Subcutaneous abdominal adipose tissue (tissue), 5 donors: ENCODE results near the gene LAMA4.

Experiments
- H3K27ac ChIP-seq: one replicate; pipeline ENCODE4 v1.7.0; 2013; ENCODE audit warnings: low read depth, mild to moderate bottlenecking, inconsistent platforms, low read length, moderate library complexity
- H3K27me3 ChIP-seq, 5 donors: one replicate each; pipeline ENCODE4 v1.7.0; 2013; ENCODE audit warnings: low read length in 5 of 5, inconsistent platforms in 1 of 5; ENCODE audit not compliant: control insufficient read depth in 5 of 5, insufficient read depth in 4 of 5
- H3K36me3 ChIP-seq, 5 donors: one replicate each; pipeline ENCODE4 v1.7.0; 2013; ENCODE audit warnings: low read length in 5 of 5; ENCODE audit not compliant: control insufficient read depth in 5 of 5, insufficient read depth in 5 of 5
- H3K4me1 ChIP-seq, 5 donors: one replicate each; pipeline ENCODE4 v1.7.0; 2013; ENCODE audit warnings: low read length in 5 of 5, mild to moderate bottlenecking in 3 of 5, moderate library complexity in 1 of 5; ENCODE audit not compliant: control insufficient read depth in 5 of 5, insufficient read depth in 5 of 5
- H3K4me3 ChIP-seq, 5 donors: one replicate each; pipeline ENCODE4 v1.7.0; 2013; ENCODE audit warnings: low read length in 5 of 5, low read depth in 1 of 5
- H3K9ac ChIP-seq, 5 donors: one replicate each; pipeline ENCODE4 v1.7.0; 2013; ENCODE audit warnings: low read length in 5 of 5, mild to moderate bottlenecking in 4 of 5, moderate library complexity in 3 of 5
- H3K9me3 ChIP-seq, 5 donors: one replicate each; pipeline ENCODE4 v1.7.0; 2013; ENCODE audit warnings: low read length in 5 of 5; ENCODE audit not compliant: control insufficient read depth in 5 of 5
- donor health status: healthy.
- donor health status: healthy.
- donor health status: healthy.
- donor health status: healthy.
- donor health status: healthy.

LAMA4 gene

DNA sequence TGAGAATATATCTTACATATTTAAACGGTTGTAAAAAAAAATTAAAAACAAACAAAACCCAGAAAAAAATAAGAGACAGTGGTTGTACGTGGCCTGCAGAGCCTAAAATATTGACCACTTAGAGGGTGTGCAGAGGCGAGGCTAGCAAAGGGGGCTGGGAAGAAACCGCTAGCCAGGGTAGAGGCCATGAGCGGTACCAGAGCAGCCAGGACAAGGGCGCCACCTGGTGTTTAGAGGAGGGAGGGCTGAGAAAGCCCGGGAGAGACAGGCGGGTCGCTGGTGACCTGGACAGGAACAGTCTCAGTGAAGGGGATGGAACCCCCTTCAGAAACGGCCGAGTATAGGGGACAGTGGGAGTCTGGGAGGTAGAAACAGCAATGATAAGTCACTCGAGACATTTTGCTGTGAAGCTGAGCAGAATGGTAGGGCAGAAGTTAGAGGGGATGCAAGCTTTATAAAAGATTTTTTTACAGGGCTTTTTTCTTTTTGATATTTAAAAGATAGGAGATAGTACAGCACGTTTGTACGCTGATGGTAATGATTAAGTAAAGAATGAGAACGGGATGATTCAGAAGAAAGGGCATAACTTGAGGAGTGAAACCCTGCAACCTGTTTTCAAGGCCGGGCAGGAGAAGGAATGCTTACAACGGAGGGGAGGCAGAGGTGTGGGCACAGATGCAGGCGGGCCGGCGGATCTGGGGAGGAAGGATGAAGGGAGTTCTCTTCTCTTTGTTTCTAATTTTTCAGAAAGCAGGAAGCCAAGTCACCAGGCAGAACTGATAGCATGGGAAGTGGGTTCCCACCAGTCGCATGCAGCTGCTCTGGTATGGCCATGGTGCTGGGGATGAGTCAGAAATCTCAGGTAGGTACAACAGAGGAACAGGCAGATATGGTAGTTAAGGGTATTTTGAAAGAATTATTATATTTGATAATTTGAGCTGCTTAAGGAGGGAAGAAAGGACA, 90.8 kb downstream of the LAMA4 start:
- Histone ChIP-seq H3K27ac (peak overlapping the region; percentile 1), H3K36me3 (peaks cover 68 to 96% (median 90%) of the 10 kb centered on the region in 5 donors), H3K4me3 (no peak overlapping the region), H3K9me3 (no peaks in the 10 kb centered on the region), H3K9ac (no peak overlapping the region), H3K27me3 (no peaks in the 10 kb centered on the region), H3K4me1 (no peaks in the 10 kb centered on the region)

- Histone ChIP-seq H3K9ac (peak overlapping the region in 1 of 5 donors; percentile 17), H3K27ac (peak overlapping the region; percentile 75), H3K27me3 (no peaks in the 10 kb centered on the region), H3K36me3 (peaks cover 69 to 96% (median 90%) of the 10 kb centered on the region in 5 donors), H3K4me1 (peaks cover 0 to 10% (median 0%) of the 10 kb centered on the region in 5 donors), H3K9me3 (no peaks in the 10 kb centered on the region), H3K4me3 (no peak overlapping the region)
Measured at GRCh38 chr6:112160745-112161144, 93.6 kb downstream of the LAMA4 start.

DNA sequence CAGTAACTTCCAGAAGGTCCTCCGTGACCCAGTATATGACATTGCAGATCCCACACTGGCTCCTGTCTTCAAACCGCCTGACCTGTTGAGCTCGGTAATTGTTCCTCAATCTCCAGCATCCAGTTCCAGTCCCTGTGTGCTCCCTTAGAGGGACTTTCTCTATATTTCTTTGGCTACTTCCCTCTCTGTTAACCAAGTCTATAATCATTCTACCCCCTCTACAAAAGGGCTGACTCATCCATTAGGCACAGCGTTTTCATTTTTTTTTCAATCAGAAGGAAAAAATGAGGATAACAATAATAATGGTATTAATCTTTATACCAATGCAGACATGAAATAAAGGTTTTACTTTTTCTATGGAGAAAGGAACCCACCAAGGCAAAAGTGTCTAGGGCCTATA, 97.7 kb downstream of the LAMA4 start:
- no peaks in the 10 kb centered on the region for H3K27me3 ChIP-seq
- H3K9me3 ChIP-seq, result no peaks in the 10 kb centered on the region
- H3K36me3 ChIP-seq, result peaks cover 79 to 95% (median 82%) of the 10 kb centered on the region in 5 donors
- peaks cover 0 to 13% (median 3%) of the 10 kb centered on the region in 5 donors for H3K4me1 ChIP-seq
- no peak overlapping the region for H3K9ac ChIP-seq
- H3K4me3 ChIP-seq, result no peak overlapping the region
- peak overlapping the region; percentile 64 for H3K27ac ChIP-seq

- no peak overlapping the region for H3K9ac ChIP-seq
- H3K4me1 ChIP-seq, result peaks cover 0 to 13% (median 3%) of the 10 kb centered on the region in 5 donors
- H3K4me3 ChIP-seq, result no peak overlapping the region
- H3K27ac ChIP-seq, result peak overlapping the region; percentile 64
- no peaks in the 10 kb centered on the region for H3K27me3 ChIP-seq
- H3K36me3 ChIP-seq, result peaks cover 73 to 89% (median 79%) of the 10 kb centered on the region in 5 donors
- no peaks in the 10 kb centered on the region for H3K9me3 ChIP-seq
Measured at GRCh38 chr6:112155886-112156285, 98.5 kb downstream of the LAMA4 start.

DNA sequence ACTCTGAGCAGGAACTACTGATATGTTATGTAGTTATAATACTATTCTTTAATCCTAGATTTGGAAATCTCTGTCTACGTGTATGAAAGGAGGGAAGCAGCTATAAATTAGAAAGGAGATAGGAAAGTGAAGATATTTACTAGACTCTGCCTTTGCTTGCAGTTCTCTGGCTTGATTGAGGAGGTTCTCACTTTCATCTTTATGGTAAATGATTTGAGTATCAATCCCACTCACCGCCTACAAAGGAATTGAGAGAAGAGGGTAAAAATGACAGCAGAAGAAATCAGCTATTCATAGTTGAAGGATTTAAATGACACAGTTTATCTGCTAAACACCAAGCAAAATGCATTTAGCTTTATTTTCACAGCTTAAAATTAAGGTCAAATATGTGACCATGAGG, 99.7 kb downstream of the LAMA4 start:
- H3K27me3 ChIP-seq, result no peaks in the 10 kb centered on the region
- peaks cover 72 to 89% (median 81%) of the 10 kb centered on the region in 5 donors for H3K36me3 ChIP-seq
- H3K9me3 ChIP-seq, result no peaks in the 10 kb centered on the region
- H3K9ac ChIP-seq, result no peak overlapping the region
- peak overlapping the region; percentile 64 for H3K27ac ChIP-seq
- H3K4me1 ChIP-seq, result peaks cover 0 to 21% (median 4%) of the 10 kb centered on the region in 5 donors
- H3K4me3 ChIP-seq, result no peak overlapping the region

DNA sequence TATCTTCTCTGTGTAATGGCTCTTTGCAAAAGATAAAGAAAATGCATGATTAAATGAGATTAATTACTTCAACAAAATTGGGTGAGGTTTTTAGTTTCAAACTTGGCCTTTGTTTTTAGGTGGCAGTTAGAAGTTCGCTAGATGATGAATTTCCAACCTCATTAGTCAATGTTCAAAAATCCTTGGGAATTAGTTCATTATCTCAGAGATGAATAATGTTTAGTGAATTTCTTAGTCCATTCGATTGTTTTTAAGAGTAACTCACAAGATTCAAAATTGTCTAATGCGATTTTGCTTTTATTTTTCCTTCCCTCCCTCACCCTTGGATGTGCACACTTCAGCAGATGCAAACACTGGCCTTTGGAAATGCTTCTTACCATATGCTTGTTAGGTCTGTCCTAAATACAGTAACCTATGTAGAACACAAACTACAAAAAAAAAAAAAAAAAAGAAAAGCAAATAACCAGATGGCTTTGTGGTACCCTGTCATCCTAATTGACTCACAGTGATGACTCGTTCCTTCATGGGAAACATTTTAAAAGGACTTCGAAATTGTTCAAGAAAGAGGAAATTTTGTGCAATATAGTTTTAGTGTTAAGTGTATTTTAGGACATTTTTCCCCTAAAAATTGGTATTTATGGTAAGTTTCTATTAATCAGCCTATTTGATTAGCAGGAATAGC, 100.3 kb downstream of the LAMA4 start:
- Histone ChIP-seq H3K9me3 (no peaks in the 10 kb centered on the region), H3K36me3 (peaks cover 72 to 89% (median 77%) of the 10 kb centered on the region in 5 donors), H3K4me1 (peaks cover 0 to 23% (median 4%) of the 10 kb centered on the region in 5 donors), H3K4me3 (no peak overlapping the region), H3K9ac (no peak overlapping the region), H3K27me3 (no peaks in the 10 kb centered on the region), H3K27ac (peak overlapping the region; percentile 64)

DNA sequence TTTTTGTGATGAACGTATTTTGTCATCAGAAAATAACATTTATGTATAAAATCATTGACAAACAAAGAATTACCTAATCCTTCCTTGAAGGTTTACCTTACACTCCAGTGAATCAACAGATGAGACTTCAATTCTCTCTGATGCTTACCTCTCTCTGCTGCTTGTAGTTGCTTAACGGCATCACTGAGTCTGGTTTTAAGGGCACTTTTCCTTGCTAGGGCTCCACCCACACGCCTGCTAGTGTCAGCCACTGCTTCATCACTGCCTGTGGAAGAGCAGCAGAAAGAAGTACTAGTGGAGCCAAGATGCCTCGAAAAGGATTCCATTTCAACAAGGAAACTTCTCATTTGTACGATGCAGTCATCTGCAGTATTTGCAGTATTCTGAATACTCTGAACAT, 104.0 kb downstream of the LAMA4 start:
- peaks cover 66 to 86% (median 72%) of the 10 kb centered on the region in 5 donors for H3K36me3 ChIP-seq
- H3K27ac ChIP-seq, result peak overlapping the region; percentile 44
- H3K9me3 ChIP-seq, result no peaks in the 10 kb centered on the region
- H3K9ac ChIP-seq, result no peak overlapping the region
- H3K4me3 ChIP-seq, result no peak overlapping the region
- H3K4me1 ChIP-seq, result peaks cover 0 to 13% (median 4%) of the 10 kb centered on the region in 5 donors
- H3K27me3 ChIP-seq, result no peaks in the 10 kb centered on the region

- peaks cover 68 to 86% (median 69%) of the 10 kb centered on the region in 5 donors for H3K36me3 ChIP-seq
- peaks cover 0 to 17% (median 4%) of the 10 kb centered on the region in 5 donors for H3K4me1 ChIP-seq
- peak overlapping the region; percentile 44 for H3K27ac ChIP-seq
- H3K9me3 ChIP-seq, result no peaks in the 10 kb centered on the region
- H3K27me3 ChIP-seq, result no peaks in the 10 kb centered on the region
- H3K9ac ChIP-seq, result no peak overlapping the region
- H3K4me3 ChIP-seq, result no peak overlapping the region
Measured at GRCh38 chr6:112149719-112150263, 104.6 kb downstream of the LAMA4 start.

GRCh38 chr6:112149236-112149635, 105.1 kb downstream of the LAMA4 start:
- no peak overlapping the region for H3K4me3 ChIP-seq
- H3K9me3 ChIP-seq, result no peaks in the 10 kb centered on the region
- no peak overlapping the region for H3K9ac ChIP-seq
- no peaks in the 10 kb centered on the region for H3K27me3 ChIP-seq
- peaks cover 67 to 86% (median 68%) of the 10 kb centered on the region in 5 donors for H3K36me3 ChIP-seq
- H3K27ac ChIP-seq, result peak overlapping the region; percentile 44
- peaks cover 0 to 19% (median 4%) of the 10 kb centered on the region in 5 donors for H3K4me1 ChIP-seq
